HEK293 (cell line): ENCODE measurements around the gene NT5DC2.

ENCODE experiments used
- CTCF ChIA-PET: fragments of 350-600 bp; formaldehyde crosslinking; extraction: SDS; loops from one replicate; lab custom pipeline; 2021; ENCODE audit warnings: antibody characterized with exemption; lab: Yijun Ruan, JAX
- POLR2A ChIA-PET: fragments of 300-600 bp; formaldehyde crosslinking; extraction: SDS; loops from one replicate; lab custom pipeline; 2020; ENCODE audit warnings: antibody characterized with exemption, inconsistent platforms; lab: Yijun Ruan, JAX
- H3K27ac ChIP-seq: fragments of 200-500 bp; sonication (Bioruptor generic); 2 replicates; pipeline ENCODE4 v1.5.1; 2014; ENCODE audit warnings: low read depth, low read length, control low read depth, inconsistent platforms; ENCODE audit errors: extremely low read depth
- H3K36me3 ChIP-seq, 2 experiments: fragments of 200-500 bp in 1 of 2; sonication (Bioruptor generic) in 1 of 2; 1 replicate in 1 of 2; 2 replicates in 1 of 2; pipeline ENCODE4 v1.5.1; 2014 to 2017; ENCODE audit warnings: inconsistent platforms in 2 of 2, low read length in 2 of 2; ENCODE audit not compliant: control insufficient read depth in 2 of 2, insufficient read depth in 1 of 2
- H3K4me1 ChIP-seq: fragments of 200-500 bp; sonication (Bioruptor generic); 2 replicates; pipeline ENCODE4 v1.5.1; 2014; ENCODE audit warnings: mild to moderate bottlenecking, low read length, inconsistent platforms; ENCODE audit not compliant: control insufficient read depth, insufficient read depth
- H3K4me3 ChIP-seq: 2 replicates; pipeline ENCODE4 v1.5.1; 2011; ENCODE audit warnings: low read depth, mild to moderate bottlenecking, control low read depth, low read length, moderate library complexity
- H3K9me3 ChIP-seq: fragments of 200-500 bp; sonication (Bioruptor generic); 2 replicates; pipeline ENCODE4 v1.5.1; 2014; ENCODE audit warnings: low read depth, low read length, inconsistent platforms; ENCODE audit not compliant: control insufficient read depth, insufficient read depth
- GLI4 ChIP-seq: fragments of 450-650 bp; formaldehyde crosslinking; IDR thresholded peaks from 2 replicates; pipeline ENCODE4 v1.5.1; 2016; ENCODE audit warnings: missing biosample characterization, missing genetic modification characterization
- HIC1 ChIP-seq: fragments of 450-650 bp; formaldehyde crosslinking; IDR thresholded peaks from 2 replicates; pipeline ENCODE4 v1.5.1; 2016; ENCODE audit warnings: missing biosample characterization, missing genetic modification characterization
- PATZ1 ChIP-seq: fragments of 450-650 bp; formaldehyde crosslinking; IDR thresholded peaks from 2 replicates; pipeline ENCODE4 v1.5.1; 2016; ENCODE audit warnings: missing biosample characterization, missing genetic modification characterization
- SALL2 ChIP-seq: fragments of 450-650 bp; formaldehyde crosslinking; IDR thresholded peaks from 2 replicates; pipeline ENCODE4 v1.5.0; 2017; ENCODE audit warnings: missing biosample characterization, mild to moderate bottlenecking, missing genetic modification characterization, borderline replicate concordance
- ZFP37 ChIP-seq: fragments of 450-650 bp; formaldehyde crosslinking; IDR thresholded peaks from 2 replicates; pipeline ENCODE4 v1.5.1; 2016; ENCODE audit warnings: missing biosample characterization, missing genetic modification characterization
- ZFP41 ChIP-seq: fragments of 450-650 bp; formaldehyde crosslinking; IDR thresholded peaks from 2 replicates; pipeline ENCODE4 v1.5.1; 2016; ENCODE audit warnings: missing biosample characterization, missing genetic modification characterization, borderline replicate concordance
- ZNF138 ChIP-seq: fragments of 450-650 bp; formaldehyde crosslinking; IDR thresholded peaks from 2 replicates; pipeline ENCODE4 v1.5.1; 2016; ENCODE audit warnings: missing biosample characterization, missing genetic modification characterization, borderline replicate concordance
- ZNF155 ChIP-seq: fragments of 450-650 bp; formaldehyde crosslinking; IDR thresholded peaks from 2 replicates; pipeline ENCODE4 v1.5.1; 2016; ENCODE audit warnings: missing biosample characterization, missing genetic modification characterization
- ZNF324 ChIP-seq: fragments of 450-650 bp; formaldehyde crosslinking; IDR thresholded peaks from 2 replicates; pipeline ENCODE4 v1.5.1; 2016; ENCODE audit warnings: missing biosample characterization, missing genetic modification characterization
- ZNF335 ChIP-seq: fragments of 450-650 bp; formaldehyde crosslinking; conservative IDR thresholded peaks from 2 replicates; pipeline ENCODE4 v1.5.1; 2016; ENCODE audit warnings: missing biosample characterization, missing genetic modification characterization
- ZNF394 ChIP-seq: fragments of 450-650 bp; formaldehyde crosslinking; IDR thresholded peaks from 2 replicates; pipeline ENCODE4 v1.5.1; 2016; ENCODE audit warnings: missing biosample characterization, missing genetic modification characterization, mild to moderate bottlenecking, moderate library complexity, borderline replicate concordance
- ZNF488 ChIP-seq: fragments of 450-650 bp; formaldehyde crosslinking; IDR thresholded peaks from 2 replicates; pipeline ENCODE4 v1.5.1; 2016; ENCODE audit warnings: missing biosample characterization, missing genetic modification characterization
- ZNF518A ChIP-seq: fragments of 450-650 bp; formaldehyde crosslinking; conservative IDR thresholded peaks from 2 replicates; pipeline ENCODE4 v1.5.1; 2016; ENCODE audit warnings: low read depth, missing biosample characterization, missing genetic modification characterization
- ZNF600 ChIP-seq: fragments of 450-650 bp; formaldehyde crosslinking; IDR thresholded peaks from 2 replicates; pipeline ENCODE4 v1.5.1; 2016; ENCODE audit warnings: missing biosample characterization, missing genetic modification characterization
- ZNF654 ChIP-seq: fragments of 450-650 bp; formaldehyde crosslinking; IDR thresholded peaks from 2 replicates; pipeline ENCODE4 v1.5.1; 2016; ENCODE audit warnings: low read depth, missing biosample characterization, missing genetic modification characterization
- ZNF76 ChIP-seq: fragments of 450-650 bp; formaldehyde crosslinking; IDR thresholded peaks from 2 replicates; pipeline ENCODE4; 2016; ENCODE audit warnings: low read depth, missing biosample characterization, missing genetic modification characterization, borderline replicate concordance
- ZSCAN5A ChIP-seq: fragments of 450-650 bp; formaldehyde crosslinking; IDR thresholded peaks from 2 replicates; pipeline ENCODE4 v1.5.1; 2016; ENCODE audit warnings: missing biosample characterization, missing genetic modification characterization

The NT5DC2 gene

GRCh38 chr3:52554026-52554755 lies 20.5 kb upstream of the NT5DC2 start:
- Histone ChIP-seq H3K36me3 (peaks cover 0 to 84% of the 10 kb centered on the region in 2 experiments; a peak in 2 of 3 replicates), H3K4me3 (no peak overlapping the region), H3K4me1 (no peaks in the 10 kb centered on the region), H3K9me3 (no peaks in the 10 kb centered on the region), H3K27ac (no peak overlapping the region)
- CTCF ChIA-PET, result no interaction called here
- POLR2A ChIA-PET, result interaction anchor here (0.7 kb wide), 1 partner anchor 48 kb away, joined by 5 read pairs; no protein-coding TSS in a partner anchor
- no peak for TF ChIP-seq ZFP37
- TF ChIP-seq ZNF335 (tag by site-specific recombination), result no peak
- no peak for TF ChIP-seq ZNF518A (tag by site-specific recombination)

- H3K36me3 ChIP-seq, result peaks cover 6 to 79% of the 10 kb centered on the region in 2 experiments; a peak in 2 of 3 replicates
- CTCF ChIA-PET, result interaction anchor here (0.8 kb wide), 1 partner anchor 140 kb away, joined by 7 read pairs; no protein-coding TSS in a partner anchor
- no peak overlapping the region for H3K27ac ChIP-seq
- H3K9me3 ChIP-seq, result no peaks in the 10 kb centered on the region
- 0 out of 2 replicates have a peak, but pooled peaks have one; percentile 52 for TF ChIP-seq ZNF600 (tag by site-specific recombination)
- TF ChIP-seq HIC1, result no peak
- no peak overlapping the region for H3K4me3 ChIP-seq
- no peaks in the 10 kb centered on the region for H3K4me1 ChIP-seq
- POLR2A ChIA-PET, result interaction anchor here (0.8 kb wide), 1 partner anchor 16 kb away, joined by 4 read pairs; the partner anchor contains the start of gene UQCC5
Observed at GRCh38 chr3:52552089-52552488, 18.4 kb upstream of the NT5DC2 start.

GRCh38 chr3:52551118-52551517 lies 17.5 kb upstream of the NT5DC2 start:
- TF ChIP-seq ZNF654 (tag by site-specific recombination), result no peak
- no peak for TF ChIP-seq SALL2 (tag by site-specific recombination)
- no peak for TF ChIP-seq ZNF76 (tag by site-specific recombination)
- TF ChIP-seq ZSCAN5A (tag by site-specific recombination), result no peak
- TF ChIP-seq PATZ1 (tag by site-specific recombination), result no peak
- no peak for TF ChIP-seq ZNF324
- no peak for TF ChIP-seq GLI4
- TF ChIP-seq ZNF600 (tag by site-specific recombination), result no peak
- TF ChIP-seq ZNF138 (tag by site-specific recombination), result no peak
- no peak for TF ChIP-seq ZFP41
- no peak for TF ChIP-seq ZNF155 (tag by site-specific recombination)
- TF ChIP-seq ZNF488, result no peak
- TF ChIP-seq ZNF394 (tag by site-specific recombination), result no peak
- Histone ChIP-seq H3K4me3 (no peak overlapping the region), H3K36me3 (peaks cover 10 to 81% of the 10 kb centered on the region in 2 experiments), H3K27ac (no peak overlapping the region), H3K4me1 (no peaks in the 10 kb centered on the region), H3K9me3 (no peaks in the 10 kb centered on the region)
- ChIA-PET CTCF (interaction anchor here (0.8 kb wide), 1 partner anchor 139 kb away, joined by 7 read pairs; no protein-coding TSS in a partner anchor), POLR2A (interaction anchor here (1.4 kb wide), 1 partner anchor 15 kb away, joined by 4 read pairs; the partner anchor contains the start of gene UQCC5)
